ENCODE data around the gene GALK1. TPM values are rescaled to one million over a fixed set of nuclear protein-coding genes. Genes with fewer than 3 reads are reported as not detected.
"Not testable (repeated sequence)": the region's sequence is repeated elsewhere in the genome, so short reads cannot be mapped to it uniquely, and the experiment has no call there.

GALK1 gene
- polyA plus RNA-seq, 10 donors = 15.0 to 40.9 (median 25.4) TPM

- peak; percentile 95 to 99 (median 96) for DNase-seq
Observed at GRCh38 chr17:75785016-75785890, 20.3 kb upstream of the GALK1 start.

- peak; percentile 99 to 100 (median 99) for DNase-seq
Observed at GRCh38 chr17:75784473-75785015, 19.6 kb upstream of the GALK1 start, which contains the start of gene UNK. UNK (plus strand) TSS chr17:75784806; CDS start chr17:75784881, 75 bp downstream.

- peak in 1 of 3 donors; percentile 31 for DNase-seq
Observed at GRCh38 chr17:75783803-75784472, 18.9 kb upstream of the GALK1 start.

GRCh38 chr17:75783069-75783783 lies 18.2 kb upstream of the GALK1 start:
- DNase-seq = peak; percentile 58 to 83 (median 62)

- DNase-seq = no peak
Observed at GRCh38 chr17:75779987-75780889, 15.2 kb upstream of the GALK1 start.

- DNase-seq = peak; percentile 100
Observed at GRCh38 chr17:75779250-75779986, 14.4 kb upstream of the GALK1 start.

GRCh38 chr17:75778861-75779249 lies 13.9 kb upstream of the GALK1 start:
- no peak for DNase-seq

- DNase-seq = not testable (repeated sequence)
Observed at GRCh38 chr17:75778066-75778860, 13.3 kb upstream of the GALK1 start.

GRCh38 chr17:75777296-75777922 lies 12.4 kb upstream of the GALK1 start:
- DNase-seq = peak in 1 of 3 donors; percentile 41

- DNase-seq = peak in 1 of 3 donors; percentile 52
Observed at GRCh38 chr17:75776386-75777295, 11.6 kb upstream of the GALK1 start.

GRCh38 chr17:75774991-75775668 lies 10.1 kb upstream of the GALK1 start:
- DNase-seq = peak in 1 of 3 donors; percentile 57

- DNase-seq = no peak
Observed at GRCh38 chr17:75774471-75774990, 9.5 kb upstream of the GALK1 start.

GRCh38 chr17:75773808-75774470 lies 8.9 kb upstream of the GALK1 start:
- no peak for DNase-seq

GRCh38 chr17:75773121-75773807 lies 8.3 kb upstream of the GALK1 start:
- peak in 1 of 3 donors; percentile 53 for DNase-seq

All from muscle of back (tissue), 11 donors.